Stomach (tissue), 9 donors: ENCODE data around the gene RPTOR. TPM values are rescaled to one million over a fixed set of nuclear protein-coding genes. Genes with fewer than 3 reads are reported as not detected.

ENCODE experiments used
- DNase-seq, 2 donors: peaks; one replicate each; pipeline versions ENCODE4 v3.0.0 to v3.0.0-alpha.2; 2013 to 2019
- H3K27ac ChIP-seq, 5 donors: fragments of 200-600 bp in 4 of 5; sonication (generic) in 4 of 5; one replicate each; pipeline ENCODE4 v1.5.1; 2013 to 2019; ENCODE audit warnings: mild to moderate bottlenecking in 1 of 5, moderate library complexity in 1 of 5
- H3K27me3 ChIP-seq, 3 donors: fragments of 200-600 bp; sonication (generic); one replicate each; pipeline ENCODE4 v1.5.1; 2017 to 2019; ENCODE audit warnings: mixed run types in 1 of 3
- H3K36me3 ChIP-seq, 4 donors: fragments of 200-600 bp; sonication (generic); 1 replicate in 3 of 4; 2 replicates in 1 of 4; pipeline ENCODE4 v1.5.1; 2016 to 2019
- H3K4me1 ChIP-seq, 4 donors: fragments of 200-600 bp; sonication (generic); one replicate each; pipeline ENCODE4 v1.5.1; 2016 to 2019
- H3K4me3 ChIP-seq, 4 donors: fragments of 200-600 bp; sonication (generic) in 3 of 4; one replicate each; pipeline ENCODE4 v1.5.1; 2016 to 2019; ENCODE audit warnings: mild to moderate bottlenecking in 1 of 4
- H3K9me3 ChIP-seq, 4 donors: fragments of 200-600 bp; sonication (generic); one replicate each; pipeline ENCODE4 v1.5.1; 2016 to 2019
- EP300 ChIP-seq: sonication (generic); formaldehyde crosslinking; IDR thresholded peaks from one replicate; pipeline ENCODE4 v1.6.1; 2017; ENCODE audit warnings: antibody characterized with exemption
- POLR2A ChIP-seq, 4 donors: fragments of 450-650 bp; IDR thresholded peaks; one replicate each; pipeline ENCODE4 v1.6.1; 2016; ENCODE audit warnings: antibody characterized with exemption in 4 of 4, control low read depth in 2 of 4, mild to moderate bottlenecking in 1 of 4, moderate library complexity in 1 of 4
- POLR2AphosphoS5 ChIP-seq, 3 donors: sonication (generic); formaldehyde crosslinking; IDR thresholded peaks; one replicate each; pipeline ENCODE4 v1.6.1; 2016; ENCODE audit warnings: antibody characterized with exemption in 3 of 3
- WGBS, 5 donors: extraction: QIAGEN DNeasy Blood & Tissue Kit in 3 of 5; methylation state at CpG; one replicate each; pipeline versions ENCODE4 v1.1.5 to v1.1.7; 2013 to 2018; 5-methylcytosine and 5-hydroxymethylcytosine counted together
- intact Hi-C: fragments of 100-400 bp; cut with DNase I; formaldehyde crosslinking; loops from one replicate; pipeline ENCODE4 v1.15.1; 2023; ENCODE audit warnings: low total_unique reads
- polyA plus RNA-seq, 3 donors: library from polyadenylated mRNA; stranded (reverse); fragments of 200-250 nt; gene quantifications; one replicate each; pipeline ENCODE4 v1.2.3, GENCODE V29; 2013
- total RNA-seq, 5 donors: library from RNA; depleted of rRNA; stranded (reverse); fragments of >200 nt; gene quantifications; one replicate each; pipeline versions ENCODE4 v1.1.0 to v1.2.3, GENCODE V29; 2014 to 2016
- TF ChIP-seq, protein P1 (sequence below), 7 experiments: fragments of 450-650 bp in 4 of 7; fragments of 200-600 bp in 3 of 7; sonication (generic) in 3 of 7; IDR thresholded peaks; one replicate each; pipeline ENCODE4 v1.5.1; 2016 to 2019; ENCODE audit warnings: antibody characterized with exemption in 7 of 7, control low read depth in 2 of 7, mild to moderate bottlenecking in 1 of 7
- donor health status: healthy with polysubstance abuse.
- donor health status: Bipolar disorder and iron deficiency.
- donor health status: healthy.

Gene RPTOR
- total and polyA plus RNA-seq, 8 donors = 3.8 to 103 (median 19.3) TPM

DNA sequence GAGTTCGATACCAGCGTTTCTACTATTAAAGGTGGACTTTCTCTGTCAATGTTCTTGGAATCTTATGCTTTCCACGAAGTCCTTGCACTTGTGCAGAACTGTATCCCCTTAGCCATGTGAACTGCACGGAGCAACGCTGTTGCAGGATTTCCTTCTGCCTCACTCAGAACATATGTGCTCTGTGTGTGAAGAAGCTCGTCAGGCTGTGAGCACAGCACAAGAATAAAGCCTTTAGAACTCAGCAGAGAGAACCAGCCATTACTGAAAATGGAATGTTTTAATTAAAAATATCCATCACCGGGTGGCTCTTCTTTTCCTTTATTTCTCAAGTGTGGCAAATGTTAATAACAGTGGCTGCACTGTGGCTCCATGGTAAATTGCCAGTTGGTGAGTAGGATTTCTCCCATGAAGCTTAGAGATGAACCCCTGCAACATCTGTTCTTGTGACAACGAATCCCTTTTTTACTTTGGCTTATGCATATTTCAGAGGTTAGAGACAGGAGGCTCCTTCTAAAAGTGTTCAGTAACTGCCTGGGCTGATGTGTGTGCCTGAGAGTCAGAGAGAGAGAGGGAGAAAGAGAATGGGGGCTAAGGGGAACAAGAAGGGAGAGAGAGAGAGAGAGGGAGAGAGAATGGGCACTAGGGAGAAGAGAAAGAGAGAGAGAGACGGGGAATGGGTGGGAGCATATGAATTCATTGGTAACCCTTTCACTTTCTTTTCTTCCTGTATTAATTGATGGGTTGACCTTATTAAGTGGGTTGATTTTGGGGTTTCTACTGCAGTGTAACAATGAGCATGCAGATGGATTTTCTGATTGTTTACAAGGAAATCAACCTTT, 50.0 kb downstream of the RPTOR start:
- H3K27ac ChIP-seq = no peak overlapping the region
- no peak for DNase-seq

DNA sequence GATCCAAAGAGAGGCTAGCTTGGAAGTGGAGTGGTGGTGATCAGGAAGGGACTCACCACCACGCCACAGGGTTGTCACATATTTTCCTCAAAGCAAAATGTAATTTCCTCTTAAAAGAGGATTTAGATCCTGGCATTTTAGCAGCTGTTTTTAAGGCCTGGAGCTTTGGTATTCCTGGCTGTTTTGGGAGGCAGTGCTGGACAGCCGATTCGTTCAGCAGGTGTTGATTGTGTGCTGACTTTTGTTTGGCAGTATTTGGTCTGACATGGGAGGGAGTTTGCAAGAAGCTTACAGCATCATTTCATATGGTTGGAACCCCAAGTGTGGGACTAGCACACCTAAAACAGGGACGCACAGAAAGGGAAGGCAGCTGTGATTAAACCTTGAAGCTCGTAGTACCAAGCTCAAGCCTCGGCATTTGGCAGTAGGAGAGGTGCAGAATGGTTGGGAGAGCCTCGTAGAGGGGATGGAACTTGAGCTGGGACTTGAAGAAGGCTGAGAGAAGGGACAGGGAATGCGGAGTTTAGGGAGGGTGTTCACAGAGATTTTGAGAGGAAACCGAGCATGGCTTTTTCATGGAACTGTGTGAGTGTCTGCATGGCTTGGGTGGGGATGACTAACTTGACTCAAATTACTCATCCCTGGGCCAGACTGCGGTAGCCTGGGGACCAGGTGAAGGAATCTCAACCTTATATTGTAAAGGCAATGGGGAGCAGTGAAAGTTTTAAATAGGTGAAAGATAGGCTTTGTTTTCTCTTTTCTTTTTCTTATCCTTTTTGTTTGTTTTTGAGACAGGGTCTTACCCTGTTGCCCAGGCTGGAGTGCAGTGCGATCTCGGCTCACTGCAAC, 52.3 kb downstream of the RPTOR start:
- 72 to 85% (median 79%) methylated on average over 12 of the region's 12 CpGs for WGBS, 5 donors
- no peaks in the 10 kb centered on the region for H3K27me3 ChIP-seq
- no peak overlapping the region for H3K4me3 ChIP-seq
- intact Hi-C loops = no loop called here
- no peaks in the 10 kb centered on the region for H3K9me3 ChIP-seq
- no peak for DNase-seq
- H3K4me1 ChIP-seq = peaks cover 25 to 47% (median 36%) of the 10 kb centered on the region in 4 donors
- no peak for TF ChIP-seq EP300
- TF ChIP-seq, protein P1, sequence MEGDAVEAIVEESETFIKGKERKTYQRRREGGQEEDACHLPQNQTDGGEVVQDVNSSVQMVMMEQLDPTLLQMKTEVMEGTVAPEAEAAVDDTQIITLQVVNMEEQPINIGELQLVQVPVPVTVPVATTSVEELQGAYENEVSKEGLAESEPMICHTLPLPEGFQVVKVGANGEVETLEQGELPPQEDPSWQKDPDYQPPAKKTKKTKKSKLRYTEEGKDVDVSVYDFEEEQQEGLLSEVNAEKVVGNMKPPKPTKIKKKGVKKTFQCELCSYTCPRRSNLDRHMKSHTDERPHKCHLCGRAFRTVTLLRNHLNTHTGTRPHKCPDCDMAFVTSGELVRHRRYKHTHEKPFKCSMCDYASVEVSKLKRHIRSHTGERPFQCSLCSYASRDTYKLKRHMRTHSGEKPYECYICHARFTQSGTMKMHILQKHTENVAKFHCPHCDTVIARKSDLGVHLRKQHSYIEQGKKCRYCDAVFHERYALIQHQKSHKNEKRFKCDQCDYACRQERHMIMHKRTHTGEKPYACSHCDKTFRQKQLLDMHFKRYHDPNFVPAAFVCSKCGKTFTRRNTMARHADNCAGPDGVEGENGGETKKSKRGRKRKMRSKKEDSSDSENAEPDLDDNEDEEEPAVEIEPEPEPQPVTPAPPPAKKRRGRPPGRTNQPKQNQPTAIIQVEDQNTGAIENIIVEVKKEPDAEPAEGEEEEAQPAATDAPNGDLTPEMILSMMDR (IDR thresholded peaks at IDR 0.05) = no peak
- no peak overlapping the region for H3K27ac ChIP-seq
- H3K36me3 ChIP-seq = no peaks in the 10 kb centered on the region

More for the DNA sequence above, 50.0 kb downstream of the RPTOR start:
- H3K4me3 ChIP-seq = no peak overlapping the region
- no peaks in the 10 kb centered on the region for H3K36me3 ChIP-seq
- H3K27me3 ChIP-seq = no peaks in the 10 kb centered on the region
- TF ChIP-seq POLR2A (IDR thresholded peaks at IDR 0.05) = no peak
- no peak for TF ChIP-seq POLR2AphosphoS5 (IDR thresholded peaks at IDR 0.05)
- no peak for TF ChIP-seq EP300
- TF ChIP-seq, protein P1 (IDR thresholded peaks at IDR 0.05) = no peak
- H3K9me3 ChIP-seq = no peaks in the 10 kb centered on the region
- WGBS, 5 donors = 68 to 77% (median 74%) methylated on average over 9 of the region's 9 CpGs
- intact Hi-C loops = no loop called here
- H3K4me1 ChIP-seq = peaks cover 16 to 32% (median 28%) of the 10 kb centered on the region in 4 donors

DNA sequence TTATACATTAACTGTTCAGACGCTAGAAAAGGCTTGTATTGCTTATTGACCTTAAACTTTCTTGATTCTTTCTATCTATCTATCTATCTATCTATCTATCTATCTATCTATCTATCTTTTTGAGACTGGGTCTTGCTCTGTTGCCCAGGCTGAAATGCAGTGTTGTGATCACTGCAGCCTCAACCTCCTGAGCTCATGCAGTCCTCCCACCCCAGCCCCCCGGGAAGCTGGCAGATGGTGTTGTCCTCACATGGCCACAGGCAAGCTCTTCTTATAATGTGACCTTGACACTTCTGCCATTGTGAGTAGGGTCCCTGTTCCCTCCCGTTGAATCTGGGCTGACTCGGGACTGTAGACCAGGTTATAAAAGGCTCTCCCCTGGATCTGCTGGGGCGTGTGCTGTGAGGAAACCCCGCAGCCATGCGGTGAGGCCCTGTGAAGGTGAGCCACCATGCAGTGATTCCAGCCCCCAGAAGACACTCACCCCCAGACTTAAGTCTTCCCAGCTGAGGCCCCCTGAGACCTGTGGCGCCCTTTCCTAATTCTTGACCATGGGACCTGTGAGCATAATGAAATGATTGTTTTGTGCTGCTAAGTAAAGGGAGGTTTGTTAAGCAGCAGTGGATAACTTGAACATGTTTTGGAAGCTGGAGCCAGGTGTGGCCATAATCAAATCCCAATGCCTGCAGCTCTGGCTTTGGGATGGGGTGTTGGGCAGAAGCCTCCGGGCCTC, 54.3 kb downstream of the RPTOR start:
- Histone ChIP-seq H3K9me3 (no peaks in the 10 kb centered on the region), H3K4me3 (no peak overlapping the region), H3K27ac (no peak overlapping the region), H3K36me3 (no peaks in the 10 kb centered on the region), H3K4me1 (peaks cover 25 to 53% (median 40%) of the 10 kb centered on the region in 4 donors), H3K27me3 (no peaks in the 10 kb centered on the region)
- 87 to 98% (median 95%) methylated on average over 9 of the region's 9 CpGs for WGBS, 5 donors
- no peak for TF ChIP-seq POLR2A (IDR thresholded peaks at IDR 0.05)
- TF ChIP-seq, protein P1 (IDR thresholded peaks at IDR 0.05) = no peak
- no peak for TF ChIP-seq POLR2AphosphoS5 (IDR thresholded peaks at IDR 0.05)
- TF ChIP-seq EP300 = no peak
- intact Hi-C loops = no loop called here
- no peak for DNase-seq
